Astrocyte (in vitro differentiated cells and primary cell): ENCODE data around the gene DOP1A. TPM values are rescaled to one million over a fixed set of nuclear protein-coding genes. Genes with fewer than 3 reads are reported as not detected.

Experiments used
- DNase-seq: peaks from one replicate; pipeline ENCODE4 v3.0.0-alpha.2; 2010; ENCODE audit warnings: low read depth
- FAIRE-seq: peaks from 2 replicates; lab custom pipeline; 2011; peaks lifted over from hg19 to GRCh38; lab: Jason Lieb, UNC
- H2AFZ ChIP-seq: 2 replicates; pipeline ENCODE4 v1.6.0; 2012; ENCODE audit warnings: low read depth, low read length, inconsistent platforms
- H3K27ac ChIP-seq: 2 replicates; pipeline ENCODE4 v1.5.1; 2011; ENCODE audit warnings: low read depth, low read length, inconsistent platforms
- H3K27me3 ChIP-seq: 2 replicates; pipeline ENCODE4 v1.6.0; 2011; ENCODE audit warnings: low read length, inconsistent platforms; ENCODE audit not compliant: insufficient read depth
- H3K36me3 ChIP-seq: 2 replicates; pipeline ENCODE4 v1.5.1; 2011; ENCODE audit warnings: low read length, inconsistent platforms; ENCODE audit not compliant: insufficient read depth
- H3K4me1 ChIP-seq: 2 replicates; pipeline ENCODE4 v1.5.1; 2011; ENCODE audit warnings: low read length, inconsistent platforms; ENCODE audit not compliant: insufficient read depth
- H3K4me2 ChIP-seq: 2 replicates; pipeline ENCODE4 v1.6.0; 2012; ENCODE audit warnings: low read length, inconsistent platforms
- H3K4me3 ChIP-seq: 2 replicates; pipeline ENCODE4 v1.5.1; 2011; ENCODE audit warnings: low read depth, mild to moderate bottlenecking, low read length, inconsistent platforms; ENCODE audit not compliant: insufficient read depth
- H3K79me2 ChIP-seq: 2 replicates; pipeline ENCODE4 v1.6.0; 2012; ENCODE audit warnings: mild to moderate bottlenecking, low read length, inconsistent platforms; ENCODE audit not compliant: insufficient read depth
- H3K9ac ChIP-seq: 2 replicates; pipeline ENCODE4 v1.6.0; 2012; ENCODE audit warnings: mild to moderate bottlenecking, low read length, inconsistent platforms
- H3K9me3 ChIP-seq: 2 replicates; pipeline ENCODE4 v1.5.1; 2012; ENCODE audit warnings: low read depth, mild to moderate bottlenecking, low read length, inconsistent platforms; ENCODE audit not compliant: insufficient read depth
- H4K20me1 ChIP-seq: 2 replicates; pipeline ENCODE4 v1.6.0; 2012; ENCODE audit warnings: low read length, inconsistent platforms; ENCODE audit not compliant: insufficient read depth
- H3K27ac Mint-ChIP-seq: one replicate; pipeline ENCODE4 v1.8.0; 2021; ENCODE audit warnings: mild to moderate bottlenecking, mixed read lengths; ENCODE audit not compliant: unreplicated experiment
- H3K27me3 Mint-ChIP-seq: one replicate; pipeline ENCODE4 v1.8.0; 2021; ENCODE audit warnings: low read depth, mixed read lengths; ENCODE audit not compliant: unreplicated experiment
- H3K36me3 Mint-ChIP-seq: one replicate; pipeline ENCODE4 v1.8.0; 2021; ENCODE audit warnings: low read depth, mixed read lengths; ENCODE audit not compliant: unreplicated experiment
- H3K4me1 Mint-ChIP-seq: one replicate; pipeline ENCODE4 v1.8.0; 2021; ENCODE audit warnings: low read depth, mixed read lengths; ENCODE audit not compliant: unreplicated experiment
- H3K4me3 Mint-ChIP-seq: one replicate; pipeline ENCODE4 v1.8.0; 2021; ENCODE audit warnings: mild to moderate bottlenecking, moderate library complexity, mixed read lengths; ENCODE audit not compliant: unreplicated experiment
- H3K9me3 Mint-ChIP-seq: one replicate; pipeline ENCODE4 v1.8.0; 2021; ENCODE audit warnings: mild to moderate bottlenecking, mixed read lengths; ENCODE audit not compliant: unreplicated experiment
- CTCF ChIP-seq: IDR thresholded peaks from 2 replicates; pipeline ENCODE4 v1.5.1; 2011; ENCODE audit warnings: low read depth, mild to moderate bottlenecking, inconsistent platforms, low read length, moderate library complexity; ENCODE audit not compliant: insufficient read depth
- EZH2 ChIP-seq: IDR thresholded peaks from 2 replicates; pipeline ENCODE4 v1.6.1; 2012; ENCODE audit warnings: mild to moderate bottlenecking, low read length, inconsistent platforms; ENCODE audit not compliant: insufficient read depth
- total RNA-seq: library from RNA; stranded (reverse); gene quantifications from 2 replicates; pipeline ENCODE4 v1.2.1, GENCODE V29; 2021

Gene DOP1A
- total RNA-seq, 1 donor from 2014 or later, result 14.2 TPM

DNA sequence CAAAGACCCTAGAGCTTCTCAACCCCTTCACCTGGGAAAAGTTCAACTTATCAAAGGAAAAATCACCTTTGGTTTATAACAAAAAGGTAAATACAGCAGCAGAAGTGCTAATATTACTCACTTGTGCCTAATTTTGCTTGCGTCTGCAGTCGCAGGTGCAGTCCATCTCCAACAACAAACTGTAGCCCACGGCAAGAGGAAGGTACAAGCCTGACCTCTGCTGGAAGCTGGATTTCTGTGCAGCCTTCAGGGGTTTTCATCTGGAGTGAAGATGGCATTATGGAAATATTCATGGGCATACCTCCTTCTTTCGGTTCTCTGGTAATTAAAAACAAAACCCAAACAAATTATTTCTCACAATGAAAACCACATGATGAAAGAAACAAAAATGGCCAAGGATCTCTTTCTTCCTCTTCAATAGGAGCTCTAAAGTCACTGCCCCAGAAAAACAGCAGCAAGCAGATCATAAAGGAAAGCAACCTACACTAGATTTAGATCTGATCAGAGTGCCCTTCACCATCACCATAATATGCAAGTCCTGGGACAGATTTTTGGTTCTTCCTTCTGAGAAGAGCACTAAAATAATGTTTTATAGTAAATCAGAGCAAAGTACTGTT, 9.7 kb upstream of the DOP1A start:
- Histone ChIP-seq H2AFZ (no peak overlapping the region), H3K79me2 (no peaks in the 10 kb centered on the region), H3K36me3 (no peaks in the 10 kb centered on the region), H3K4me2 (no peak overlapping the region), H3K9ac (no peak overlapping the region), H3K27me3 (no peaks in the 10 kb centered on the region), H3K4me3 (no peak overlapping the region), H3K9me3 (no peaks in the 10 kb centered on the region), H3K27ac (no peak overlapping the region), H3K4me1 (peaks cover 5% of the 10 kb centered on the region), H4K20me1 (no peaks in the 10 kb centered on the region)
- Mint-ChIP-seq H3K4me3 (no peak overlapping the region), H3K4me1 (peaks cover 9% of the 10 kb centered on the region), H3K27me3 (no peaks in the 10 kb centered on the region), H3K36me3 (peaks cover 5% of the 10 kb centered on the region), H3K9me3 (no peaks in the 10 kb centered on the region), H3K27ac (no peak overlapping the region)
- FAIRE-seq, result peak; percentile 67
- no peak for DNase-seq
- no peak for TF ChIP-seq EZH2
- peak; percentile 86 for TF ChIP-seq CTCF

DNA sequence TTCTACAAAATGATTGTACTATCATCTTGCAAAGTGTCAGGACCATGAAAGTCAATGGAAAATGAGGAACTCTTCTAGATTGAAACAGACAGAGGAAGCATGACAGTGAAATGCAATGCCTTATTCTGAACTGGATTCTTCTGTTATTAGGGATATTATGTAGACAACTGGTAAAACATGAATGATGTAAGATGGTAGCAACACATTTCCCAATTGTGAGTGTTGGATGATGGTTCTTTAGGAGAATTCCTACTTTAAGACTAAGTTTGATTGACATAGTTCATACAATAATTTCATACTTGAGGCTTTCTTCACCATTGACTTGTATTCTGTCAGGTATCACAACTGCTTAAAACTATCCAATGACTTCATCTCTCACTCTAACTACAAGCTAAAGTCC, 6.3 kb upstream of the DOP1A start:
- H3K27ac Mint-ChIP-seq, result no peak overlapping the region
- Histone ChIP-seq H3K9ac (no peak overlapping the region), H3K36me3 (no peaks in the 10 kb centered on the region), H3K9me3 (no peaks in the 10 kb centered on the region), H3K27ac (no peak overlapping the region), H3K4me2 (no peak overlapping the region), H3K4me1 (peaks cover 5% of the 10 kb centered on the region), H3K4me3 (no peak overlapping the region), H3K79me2 (no peaks in the 10 kb centered on the region), H2AFZ (no peak overlapping the region), H3K27me3 (no peaks in the 10 kb centered on the region), H4K20me1 (no peaks in the 10 kb centered on the region)
- TF ChIP-seq CTCF (no peak), EZH2 (no peak)
- peaks cover 15% of the 10 kb centered on the region for H3K4me1 Mint-ChIP-seq
- FAIRE-seq, result no peak
- peaks cover 4% of the 10 kb centered on the region for H3K36me3 Mint-ChIP-seq
- no peaks in the 10 kb centered on the region for H3K27me3 Mint-ChIP-seq
- DNase-seq, result no peak
- no peak overlapping the region for H3K4me3 Mint-ChIP-seq
- H3K9me3 Mint-ChIP-seq, result no peaks in the 10 kb centered on the region

- H3K36me3 Mint-ChIP-seq, result peaks cover 4% of the 10 kb centered on the region
- no peak for TF ChIP-seq EZH2
- no peak for TF ChIP-seq CTCF
- H3K9me3 ChIP-seq, result no peaks in the 10 kb centered on the region
- no peaks in the 10 kb centered on the region for H3K36me3 ChIP-seq
- no peak overlapping the region for H3K9ac ChIP-seq
- H3K27ac Mint-ChIP-seq, result no peak overlapping the region
- H3K4me3 Mint-ChIP-seq, result no peak overlapping the region
- peaks cover 15% of the 10 kb centered on the region for H3K4me1 Mint-ChIP-seq
- H3K9me3 Mint-ChIP-seq, result no peaks in the 10 kb centered on the region
- H3K4me2 ChIP-seq, result no peak overlapping the region
- no peaks in the 10 kb centered on the region for H4K20me1 ChIP-seq
- H2AFZ ChIP-seq, result no peak overlapping the region
- H3K4me3 ChIP-seq, result no peak overlapping the region
- no peak overlapping the region for H3K27ac ChIP-seq
- no peaks in the 10 kb centered on the region for H3K27me3 Mint-ChIP-seq
- FAIRE-seq (peak; percentile 47), DNase-seq (no peak)
- no peaks in the 10 kb centered on the region for H3K79me2 ChIP-seq
- H3K27me3 ChIP-seq, result no peaks in the 10 kb centered on the region
- H3K4me1 ChIP-seq, result peaks cover 5% of the 10 kb centered on the region
These were observed 5.2 kb upstream of the DOP1A start for GRCh38 chr6:83062225-83062624.
